ENCODE results near the gene DENND11.
A peak's percentile ranks its signal among the peaks of the same experiment; 100 is the strongest.

The DENND11 gene

GRCh38 chr7:141675436-141676215 lies 26.3 kb downstream of the DENND11 start:
- no peak for DNase-seq
- no CpG with 5 or more reads among the region's 6 CpGs for WGBS (ENCODE audit: extremely low coverage, insufficient coverage, low lambda C conversion rate)
- no peak overlapping the region for H4K8ac ChIP-seq (ENCODE audit: low read depth, low read length)
- no peak overlapping the region for H2AK5ac ChIP-seq (ENCODE audit: low read length)
- H2BK15ac ChIP-seq (replicated peaks; ENCODE audit: low read depth): no peak overlapping the region
- H3K4me2 ChIP-seq (ENCODE audit: low read length): no peak overlapping the region
- H3K4ac ChIP-seq (ENCODE audit: low read depth, low read length): no peak overlapping the region
- no peak overlapping the region for H3K18ac ChIP-seq (ENCODE audit: low read length)
- no peaks in the 10 kb centered on the region for H3K4me1 ChIP-seq (ENCODE audit: control insufficient read depth, low read depth, low read length)
- H3K27me3 ChIP-seq (ENCODE audit: insufficient read depth, low read length, poor library complexity): no peaks in the 10 kb centered on the region
- no peak overlapping the region for H4K5ac ChIP-seq (ENCODE audit: low read length)
- no peak overlapping the region for H2BK5ac ChIP-seq (ENCODE audit: low read length)
- no peaks in the 10 kb centered on the region for H3K79me1 ChIP-seq (ENCODE audit: low read length)
- H3K56ac ChIP-seq (ENCODE audit: low read length): no peak overlapping the region
- no peak overlapping the region for H3K23ac ChIP-seq (ENCODE audit: low read length)
- H2BK120ac ChIP-seq (ENCODE audit: low read depth, low read length): no peak overlapping the region
- H3K4me3 ChIP-seq (ENCODE audit: low read length): no peak overlapping the region
- no peaks in the 10 kb centered on the region for H3K79me2 ChIP-seq (ENCODE audit: control insufficient read depth, insufficient read depth, low read length)
- H3K9ac ChIP-seq (ENCODE audit: low read length): no peak overlapping the region
- H3K27ac ChIP-seq (ENCODE audit: low read depth, low read length): no peak overlapping the region
- H3K36me3 ChIP-seq (ENCODE audit: control insufficient read depth, insufficient read depth, low read length): no peaks in the 10 kb centered on the region

GRCh38 chr7:141674702-141675101 lies 27.3 kb downstream of the DENND11 start:
- Histone ChIP-seq H3K56ac (ENCODE audit: low read length) (no peak overlapping the region), H3K23ac (ENCODE audit: low read length) (no peak overlapping the region), H4K5ac (ENCODE audit: low read length) (no peak overlapping the region), H3K4me1 (ENCODE audit: control insufficient read depth, low read depth, low read length) (no peaks in the 10 kb centered on the region), H3K18ac (ENCODE audit: low read length) (no peak overlapping the region), H2BK5ac (ENCODE audit: low read length) (no peak overlapping the region), H3K79me1 (ENCODE audit: low read length) (no peaks in the 10 kb centered on the region), H3K9ac (ENCODE audit: low read length) (no peak overlapping the region), H2BK120ac (ENCODE audit: low read depth, low read length) (no peak overlapping the region), H3K4ac (ENCODE audit: low read depth, low read length) (no peak overlapping the region), H2AK5ac (ENCODE audit: low read length) (no peak overlapping the region), H3K79me2 (ENCODE audit: control insufficient read depth, insufficient read depth, low read length) (no peaks in the 10 kb centered on the region), H3K4me3 (ENCODE audit: low read length) (no peak overlapping the region), H3K36me3 (ENCODE audit: control insufficient read depth, insufficient read depth, low read length) (no peaks in the 10 kb centered on the region), H4K8ac (ENCODE audit: low read depth, low read length) (no peak overlapping the region), H3K27ac (ENCODE audit: low read depth, low read length) (peak overlapping the region; percentile 53), H2BK15ac (replicated peaks; ENCODE audit: low read depth) (no peak overlapping the region), H3K27me3 (ENCODE audit: insufficient read depth, low read length, poor library complexity) (no peaks in the 10 kb centered on the region), H3K4me2 (ENCODE audit: low read length) (no peak overlapping the region)
- peak; percentile 75 for DNase-seq
- no CpG with 5 or more reads among the region's 4 CpGs for WGBS (ENCODE audit: extremely low coverage, insufficient coverage, low lambda C conversion rate)

- Histone ChIP-seq H3K27me3 (ENCODE audit: insufficient read depth, low read length, poor library complexity) (no peaks in the 10 kb centered on the region), H4K5ac (ENCODE audit: low read length) (no peak overlapping the region), H3K79me1 (ENCODE audit: low read length) (no peaks in the 10 kb centered on the region), H3K9ac (ENCODE audit: low read length) (no peak overlapping the region), H2BK5ac (ENCODE audit: low read length) (no peak overlapping the region), H3K4me3 (ENCODE audit: low read length) (no peak overlapping the region), H2BK15ac (replicated peaks; ENCODE audit: low read depth) (no peak overlapping the region), H3K27ac (ENCODE audit: low read depth, low read length) (peak overlapping the region; percentile 53), H3K23ac (ENCODE audit: low read length) (no peak overlapping the region), H3K4me1 (ENCODE audit: control insufficient read depth, low read depth, low read length) (no peaks in the 10 kb centered on the region), H3K18ac (ENCODE audit: low read length) (no peak overlapping the region), H4K8ac (ENCODE audit: low read depth, low read length) (no peak overlapping the region), H2BK120ac (ENCODE audit: low read depth, low read length) (no peak overlapping the region), H2AK5ac (ENCODE audit: low read length) (no peak overlapping the region), H3K79me2 (ENCODE audit: control insufficient read depth, insufficient read depth, low read length) (no peaks in the 10 kb centered on the region), H3K4me2 (ENCODE audit: low read length) (no peak overlapping the region), H3K56ac (ENCODE audit: low read length) (peak overlapping the region; percentile 1), H3K36me3 (ENCODE audit: control insufficient read depth, insufficient read depth, low read length) (no peaks in the 10 kb centered on the region), H3K4ac (ENCODE audit: low read depth, low read length) (no peak overlapping the region)
- no CpG with 5 or more reads among the region's 5 CpGs for WGBS (ENCODE audit: extremely low coverage, insufficient coverage, low lambda C conversion rate)
- peak; percentile 84 for DNase-seq
Measured at GRCh38 chr7:141674171-141674671, 27.7 kb downstream of the DENND11 start.

- DNase-seq: no peak
- no CpG with 5 or more reads among the region's 3 CpGs for WGBS (ENCODE audit: extremely low coverage, insufficient coverage, low lambda C conversion rate)
- Histone ChIP-seq H3K4me2 (ENCODE audit: low read length) (no peak overlapping the region), H3K4me1 (ENCODE audit: control insufficient read depth, low read depth, low read length) (no peaks in the 10 kb centered on the region), H2BK5ac (ENCODE audit: low read length) (no peak overlapping the region), H3K27me3 (ENCODE audit: insufficient read depth, low read length, poor library complexity) (no peaks in the 10 kb centered on the region), H3K36me3 (ENCODE audit: control insufficient read depth, insufficient read depth, low read length) (no peaks in the 10 kb centered on the region), H3K18ac (ENCODE audit: low read length) (no peak overlapping the region), H3K4me3 (ENCODE audit: low read length) (no peak overlapping the region), H3K4ac (ENCODE audit: low read depth, low read length) (no peak overlapping the region), H3K27ac (ENCODE audit: low read depth, low read length) (no peak overlapping the region), H3K9ac (ENCODE audit: low read length) (no peak overlapping the region), H3K23ac (ENCODE audit: low read length) (no peak overlapping the region), H4K8ac (ENCODE audit: low read depth, low read length) (no peak overlapping the region), H2BK120ac (ENCODE audit: low read depth, low read length) (no peak overlapping the region), H3K79me1 (ENCODE audit: low read length) (no peaks in the 10 kb centered on the region), H3K79me2 (ENCODE audit: control insufficient read depth, insufficient read depth, low read length) (no peaks in the 10 kb centered on the region), H3K56ac (ENCODE audit: low read length) (no peak overlapping the region), H2AK5ac (ENCODE audit: low read length) (no peak overlapping the region), H2BK15ac (replicated peaks; ENCODE audit: low read depth) (no peak overlapping the region), H4K5ac (ENCODE audit: low read length) (no peak overlapping the region)
Measured at GRCh38 chr7:141673346-141673745, 28.6 kb downstream of the DENND11 start.

- Histone ChIP-seq H3K4me3 (ENCODE audit: low read length) (no peak overlapping the region), H3K4ac (ENCODE audit: low read depth, low read length) (no peak overlapping the region), H3K4me1 (ENCODE audit: control insufficient read depth, low read depth, low read length) (no peaks in the 10 kb centered on the region), H3K79me2 (ENCODE audit: control insufficient read depth, insufficient read depth, low read length) (no peaks in the 10 kb centered on the region), H3K79me1 (ENCODE audit: low read length) (no peaks in the 10 kb centered on the region), H2AK5ac (ENCODE audit: low read length) (no peak overlapping the region), H3K9ac (ENCODE audit: low read length) (no peak overlapping the region), H3K27me3 (ENCODE audit: insufficient read depth, low read length, poor library complexity) (no peaks in the 10 kb centered on the region), H3K18ac (ENCODE audit: low read length) (no peak overlapping the region), H2BK120ac (ENCODE audit: low read depth, low read length) (no peak overlapping the region), H3K27ac (ENCODE audit: low read depth, low read length) (no peak overlapping the region), H3K4me2 (ENCODE audit: low read length) (no peak overlapping the region), H4K5ac (ENCODE audit: low read length) (no peak overlapping the region), H3K56ac (ENCODE audit: low read length) (no peak overlapping the region), H4K8ac (ENCODE audit: low read depth, low read length) (no peak overlapping the region), H3K23ac (ENCODE audit: low read length) (no peak overlapping the region), H3K36me3 (ENCODE audit: control insufficient read depth, insufficient read depth, low read length) (no peaks in the 10 kb centered on the region), H2BK15ac (replicated peaks; ENCODE audit: low read depth) (no peak overlapping the region), H2BK5ac (ENCODE audit: low read length) (no peak overlapping the region)
- no peak for DNase-seq
- WGBS (ENCODE audit: extremely low coverage, insufficient coverage, low lambda C conversion rate): no CpG with 5 or more reads among the region's 7 CpGs
Measured at GRCh38 chr7:141671705-141672496, 30.1 kb downstream of the DENND11 start.
